Kidney (tissue), 14 donors: Measurements from ENCODE around the gene TEX264. TPM values are rescaled to one million over a fixed set of nuclear protein-coding genes. Genes with fewer than 3 reads are reported as not detected.

Source experiments
- DNase-seq, 5 donors: peaks; one replicate each; pipeline ENCODE4 v3.0.0-alpha.2; 2013 to 2020
- FAIRE-seq: peaks from 2 replicates; lab custom pipeline; 2012; peaks lifted over from hg19 to GRCh38; lab: Jason Lieb, UNC
- H3K27ac ChIP-seq, 2 donors: one replicate each; pipeline ENCODE4 v1.7.0; 2013; ENCODE audit warnings: low read depth in 2 of 2, low read length in 2 of 2, inconsistent platforms in 1 of 2
- H3K27me3 ChIP-seq: one replicate; pipeline ENCODE4 v1.7.1; 2013; ENCODE audit warnings: low read length, inconsistent platforms; ENCODE audit not compliant: control insufficient read depth, insufficient read depth
- H3K36me3 ChIP-seq, 3 donors: one replicate each; pipeline versions ENCODE4 v1.7.0 to v1.7.1; 2013; ENCODE audit warnings: low read length in 3 of 3, control low read depth in 1 of 3, inconsistent platforms in 1 of 3; ENCODE audit not compliant: insufficient read depth in 3 of 3, control insufficient read depth in 2 of 3
- H3K4me1 ChIP-seq, 3 donors: one replicate each; pipeline versions ENCODE4 v1.7.0 to v1.7.1; 2013; ENCODE audit warnings: low read length in 3 of 3, inconsistent platforms in 1 of 3, low read depth in 1 of 3; ENCODE audit not compliant: control insufficient read depth in 2 of 3, insufficient read depth in 2 of 3
- H3K4me3 ChIP-seq, 3 donors: one replicate each; pipeline versions ENCODE4 v1.7.0 to v1.8.1; 2013; ENCODE audit warnings: low read length in 3 of 3, control low read depth in 1 of 3, inconsistent platforms in 1 of 3
- H3K9ac ChIP-seq, 3 donors: one replicate each; pipeline versions ENCODE4 v1.7.0 to v1.7.1; 2013; ENCODE audit warnings: low read length in 3 of 3, control low read depth in 1 of 3, inconsistent platforms in 1 of 3
- H3K9me3 ChIP-seq, 3 donors: one replicate each; pipeline versions ENCODE4 v1.7.0 to v1.7.1; 2013; ENCODE audit warnings: low read length in 3 of 3, control low read depth in 1 of 3, inconsistent platforms in 1 of 3; ENCODE audit not compliant: control insufficient read depth in 2 of 3, insufficient read depth in 1 of 3
- intact Hi-C: fragments of 100-400 bp; cut with DNase I; formaldehyde crosslinking; loops from one replicate; pipeline ENCODE4 v1.11.1; 2022
- polyA plus RNA-seq: library from polyadenylated mRNA; stranded (reverse); fragments of 350-450 nt; fragmentation: Illumina TruSeq; extraction: RNeasy Lipid Tissue Mini Kit (QIAGEN cat#74804); gene quantifications from one replicate; pipeline ENCODE4 v1.2.3, GENCODE V29; 2014; ENCODE audit warnings: low read depth, low replicate concordance; ENCODE audit not compliant: insufficient read depth
- total RNA-seq: library from RNA; stranded (reverse); fragmentation: NEBNext Ultra II Directional; extraction: Animal tissue kit (Norgen Biotek cat#: 25700); gene quantifications from one replicate; pipeline ENCODE4 v1.2.1, GENCODE V29; 2021
- TF ChIP-seq, protein P1 (sequence below): IDR thresholded peaks from 3 replicates; pipeline ENCODE4 v1.5.1; 2012; ENCODE audit warnings: mild to moderate bottlenecking, moderate library complexity, borderline replicate concordance; ENCODE audit not compliant: insufficient read depth; ENCODE audit errors: extremely low read depth
- donor health status: control.
- donor health status: control.
- donor health status: control.
- donor health status: control.
- donor health status: control.
- donor health status: DM: yes; HTN: yes; CAD: no.
- donor health status: Normal renal cell carcinoma (clear cell type).

TEX264 gene
- total and polyA plus RNA-seq, 2 donors from 2014 or later, result 68.0 to 208 TPM

DNA sequence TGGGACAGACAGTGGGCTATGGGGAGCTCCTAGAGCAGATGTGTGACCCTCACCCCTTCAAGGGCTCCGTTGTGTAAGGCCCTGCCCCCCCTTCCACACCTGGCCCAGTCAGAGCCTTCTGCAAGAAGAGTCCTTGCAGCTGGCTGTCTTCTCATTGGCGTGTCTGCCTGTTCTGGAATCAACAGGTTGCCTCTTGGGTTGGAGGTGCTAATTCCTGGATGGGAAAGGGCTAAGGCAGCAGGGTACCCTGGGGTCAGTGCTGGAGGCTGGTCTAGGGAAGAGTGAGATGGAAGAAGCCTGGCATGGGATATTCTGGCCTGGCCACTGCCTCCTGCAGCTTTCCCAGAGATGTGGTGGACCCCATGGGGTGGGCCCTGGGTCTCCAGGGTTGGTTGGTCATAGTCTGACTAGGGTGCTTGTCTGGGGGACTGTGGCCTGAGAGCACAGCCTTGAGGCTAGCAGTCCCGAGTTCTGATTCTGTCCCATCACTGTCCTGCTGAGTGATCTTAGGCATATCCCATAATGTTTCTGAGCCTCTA lies 5.1 kb downstream of the TEX264 start:
- Histone ChIP-seq H3K4me3 (no peak overlapping the region), H3K9ac (no peak overlapping the region), H3K27me3 (no peaks in the 10 kb centered on the region), H3K27ac (no peak overlapping the region), H3K36me3 (peaks cover 0 to 26% (median 14%) of the 10 kb centered on the region in 3 donors), H3K9me3 (no peaks in the 10 kb centered on the region), H3K4me1 (peaks cover 2 to 52% (median 29%) of the 10 kb centered on the region in 3 donors)
- intact Hi-C loops, result no loop called here
- no peak for FAIRE-seq
- TF ChIP-seq, protein P1, sequence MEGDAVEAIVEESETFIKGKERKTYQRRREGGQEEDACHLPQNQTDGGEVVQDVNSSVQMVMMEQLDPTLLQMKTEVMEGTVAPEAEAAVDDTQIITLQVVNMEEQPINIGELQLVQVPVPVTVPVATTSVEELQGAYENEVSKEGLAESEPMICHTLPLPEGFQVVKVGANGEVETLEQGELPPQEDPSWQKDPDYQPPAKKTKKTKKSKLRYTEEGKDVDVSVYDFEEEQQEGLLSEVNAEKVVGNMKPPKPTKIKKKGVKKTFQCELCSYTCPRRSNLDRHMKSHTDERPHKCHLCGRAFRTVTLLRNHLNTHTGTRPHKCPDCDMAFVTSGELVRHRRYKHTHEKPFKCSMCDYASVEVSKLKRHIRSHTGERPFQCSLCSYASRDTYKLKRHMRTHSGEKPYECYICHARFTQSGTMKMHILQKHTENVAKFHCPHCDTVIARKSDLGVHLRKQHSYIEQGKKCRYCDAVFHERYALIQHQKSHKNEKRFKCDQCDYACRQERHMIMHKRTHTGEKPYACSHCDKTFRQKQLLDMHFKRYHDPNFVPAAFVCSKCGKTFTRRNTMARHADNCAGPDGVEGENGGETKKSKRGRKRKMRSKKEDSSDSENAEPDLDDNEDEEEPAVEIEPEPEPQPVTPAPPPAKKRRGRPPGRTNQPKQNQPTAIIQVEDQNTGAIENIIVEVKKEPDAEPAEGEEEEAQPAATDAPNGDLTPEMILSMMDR, result no peak
- no peak for DNase-seq

DNA sequence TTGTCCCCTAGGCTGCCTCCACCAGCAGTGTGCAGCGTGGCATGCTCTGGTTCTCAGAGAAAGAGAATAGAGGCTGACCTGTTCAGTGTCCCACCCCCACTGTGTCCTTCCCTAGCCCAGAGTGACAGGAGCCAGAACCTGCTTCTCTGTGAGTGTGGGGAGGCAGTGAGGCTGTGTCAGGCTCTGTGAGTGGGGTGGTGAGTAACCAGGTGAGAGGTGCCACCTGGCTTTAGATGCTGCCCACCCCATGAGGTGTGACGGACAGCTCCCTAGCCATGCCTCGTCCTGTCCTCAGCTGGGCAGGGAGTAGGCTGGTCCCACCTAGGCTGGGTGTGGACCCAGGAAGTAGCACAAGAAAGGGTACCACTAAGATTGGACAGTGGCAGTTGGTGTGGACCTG lies 6.3 kb downstream of the TEX264 start:
- peaks cover 0 to 30% (median 14%) of the 10 kb centered on the region in 3 donors for H3K36me3 ChIP-seq
- peaks cover 2 to 58% (median 28%) of the 10 kb centered on the region in 3 donors for H3K4me1 ChIP-seq
- TF ChIP-seq, protein P1, result no peak
- no peak overlapping the region for H3K9ac ChIP-seq
- intact Hi-C loops, result no loop called here
- DNase-seq, result no peak
- H3K4me3 ChIP-seq, result no peak overlapping the region
- H3K27me3 ChIP-seq, result no peaks in the 10 kb centered on the region
- H3K27ac ChIP-seq, result no peak overlapping the region
- FAIRE-seq, result no peak
- H3K9me3 ChIP-seq, result no peaks in the 10 kb centered on the region

DNA sequence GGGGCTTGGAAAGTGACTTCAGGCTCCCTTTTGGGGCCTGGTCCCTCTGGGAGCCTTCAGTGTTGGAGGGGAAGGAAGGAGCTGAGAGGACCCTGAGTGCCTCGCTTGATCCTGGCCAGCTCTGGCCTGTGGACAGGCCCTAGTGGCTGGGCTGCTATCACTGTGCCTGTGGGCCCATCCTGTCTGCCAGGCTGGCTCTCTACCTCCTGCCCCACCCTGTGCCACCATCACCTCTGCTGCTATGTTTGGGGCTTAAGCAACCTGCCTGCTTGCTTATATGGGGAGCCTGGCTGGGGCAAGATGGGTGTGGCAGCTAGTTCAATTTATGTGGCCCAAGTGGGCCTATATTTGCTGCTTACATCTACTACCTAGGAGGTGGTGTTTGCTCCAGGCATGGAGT lies 7.1 kb downstream of the TEX264 start:
- DNase-seq (no peak), FAIRE-seq (no peak)
- H3K27ac ChIP-seq, result no peak overlapping the region
- no peaks in the 10 kb centered on the region for H3K9me3 ChIP-seq
- H3K4me1 ChIP-seq, result peaks cover 0 to 53% (median 21%) of the 10 kb centered on the region in 3 donors
- no peaks in the 10 kb centered on the region for H3K27me3 ChIP-seq
- intact Hi-C loops, result no loop called here
- peaks cover 0 to 30% (median 14%) of the 10 kb centered on the region in 3 donors for H3K36me3 ChIP-seq
- TF ChIP-seq, protein P1, result no peak
- no peak overlapping the region for H3K4me3 ChIP-seq
- no peak overlapping the region for H3K9ac ChIP-seq

DNA sequence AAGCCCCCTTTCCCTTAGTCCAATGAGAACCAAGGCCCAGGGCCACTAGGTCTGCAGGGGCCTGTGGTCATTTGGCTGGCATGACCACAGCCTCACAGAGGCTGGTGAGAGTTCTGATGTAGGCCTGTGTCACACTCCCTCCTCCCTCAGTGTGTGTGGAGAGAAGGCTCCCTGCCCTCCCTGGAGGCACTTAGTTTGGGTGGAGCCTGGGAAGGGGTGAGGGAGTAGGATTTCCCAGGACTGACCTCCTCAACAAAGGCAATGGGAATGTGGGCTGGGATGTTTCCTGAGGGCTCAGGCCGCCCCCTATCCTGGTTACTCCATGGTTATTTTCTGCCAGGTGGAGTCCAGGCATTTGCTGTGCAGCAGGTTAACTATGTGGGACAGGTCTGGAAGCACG lies 7.6 kb downstream of the TEX264 start:
- FAIRE-seq (no peak), DNase-seq (no peak)
- Histone ChIP-seq H3K4me1 (peaks cover 0 to 54% (median 17%) of the 10 kb centered on the region in 3 donors), H3K4me3 (no peak overlapping the region), H3K27me3 (no peaks in the 10 kb centered on the region), H3K36me3 (peaks cover 0 to 30% (median 18%) of the 10 kb centered on the region in 3 donors), H3K9ac (no peak overlapping the region), H3K9me3 (no peaks in the 10 kb centered on the region), H3K27ac (no peak overlapping the region)
- TF ChIP-seq, protein P1, result no peak
- intact Hi-C loops, result no loop called here
